Testis (tissue), 2 donors: Measurements from ENCODE around the gene ZGPAT.

Source experiments
- POLR2A ChIP-seq: fragments of 450-650 bp; IDR thresholded peaks from one replicate; pipeline ENCODE4 v1.6.1; 2017; ENCODE audit warnings: antibody characterized with exemption, mild to moderate bottlenecking, moderate library complexity
- TF ChIP-seq, protein P1 (sequence below), 3 experiments: fragments of 450-650 bp in 2 of 3; fragments of 200-600 bp in 1 of 3; sonication (generic) in 1 of 3; IDR thresholded peaks; one replicate each; pipeline ENCODE4 v1.5.1; 2016 to 2019; ENCODE audit warnings: antibody characterized with exemption in 3 of 3, mild to moderate bottlenecking in 2 of 3, moderate library complexity in 1 of 3

DNA sequence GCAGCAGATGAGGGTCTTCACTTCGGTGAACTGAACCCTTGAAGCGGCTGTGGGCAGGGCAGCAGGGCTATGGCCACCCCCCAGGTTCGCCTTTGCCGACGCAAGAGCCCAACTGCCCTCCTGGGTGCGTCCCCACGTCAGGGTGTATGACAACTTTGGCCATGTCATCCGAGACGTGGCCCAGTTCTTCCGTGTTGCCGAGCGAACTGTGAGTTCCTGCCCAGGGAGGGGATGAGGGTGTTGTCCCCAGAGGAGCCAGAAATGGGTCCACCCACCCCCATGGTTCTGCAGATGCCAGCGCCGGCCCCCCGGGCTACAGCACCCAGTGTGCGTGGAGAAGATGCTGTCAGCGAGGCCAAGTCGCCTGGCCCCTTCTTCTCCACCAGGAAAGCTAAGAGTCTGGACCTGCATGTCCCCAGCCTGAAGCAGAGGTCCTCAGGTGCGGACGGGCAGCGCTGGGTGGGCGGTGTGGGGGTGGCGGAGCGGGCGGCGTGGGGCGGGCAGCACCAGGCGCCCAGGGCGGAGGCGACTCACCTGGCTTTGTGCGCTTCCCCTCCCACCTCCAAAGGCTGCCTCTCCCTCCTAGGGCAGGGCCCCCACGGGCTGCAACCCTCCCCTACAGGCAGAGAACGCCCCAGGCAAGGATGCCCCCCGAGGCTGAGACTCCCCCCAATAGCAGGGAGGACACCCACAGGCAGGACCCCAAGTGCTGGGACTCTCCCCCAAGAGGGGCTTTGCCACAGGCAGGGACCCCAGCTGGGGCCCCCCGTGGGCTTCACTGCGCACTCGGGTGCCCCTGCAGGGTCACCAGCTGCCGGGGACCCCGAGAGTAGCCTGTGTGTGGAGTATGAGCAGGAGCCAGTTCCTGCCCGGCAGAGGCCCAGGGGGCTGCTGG is 17.6 kb upstream of the ZGPAT start:
- TF ChIP-seq POLR2A = no peak
- TF ChIP-seq, protein P1, sequence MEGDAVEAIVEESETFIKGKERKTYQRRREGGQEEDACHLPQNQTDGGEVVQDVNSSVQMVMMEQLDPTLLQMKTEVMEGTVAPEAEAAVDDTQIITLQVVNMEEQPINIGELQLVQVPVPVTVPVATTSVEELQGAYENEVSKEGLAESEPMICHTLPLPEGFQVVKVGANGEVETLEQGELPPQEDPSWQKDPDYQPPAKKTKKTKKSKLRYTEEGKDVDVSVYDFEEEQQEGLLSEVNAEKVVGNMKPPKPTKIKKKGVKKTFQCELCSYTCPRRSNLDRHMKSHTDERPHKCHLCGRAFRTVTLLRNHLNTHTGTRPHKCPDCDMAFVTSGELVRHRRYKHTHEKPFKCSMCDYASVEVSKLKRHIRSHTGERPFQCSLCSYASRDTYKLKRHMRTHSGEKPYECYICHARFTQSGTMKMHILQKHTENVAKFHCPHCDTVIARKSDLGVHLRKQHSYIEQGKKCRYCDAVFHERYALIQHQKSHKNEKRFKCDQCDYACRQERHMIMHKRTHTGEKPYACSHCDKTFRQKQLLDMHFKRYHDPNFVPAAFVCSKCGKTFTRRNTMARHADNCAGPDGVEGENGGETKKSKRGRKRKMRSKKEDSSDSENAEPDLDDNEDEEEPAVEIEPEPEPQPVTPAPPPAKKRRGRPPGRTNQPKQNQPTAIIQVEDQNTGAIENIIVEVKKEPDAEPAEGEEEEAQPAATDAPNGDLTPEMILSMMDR (IDR thresholded peaks at IDR 0.05) = no peak
